Endothelial cell of umbilical vein (primary cell): Measurements from ENCODE around the gene F8. TPM values are rescaled to one million over a fixed set of nuclear protein-coding genes. Genes with fewer than 3 reads are reported as not detected.

ENCODE experiments used
- BruUV-seq: library from RNA; stranded (reverse); fragments of 400-500 nt; replicated peaks from 2 replicates; lab custom pipeline; 2021; lab: Mats Ljungman, UMichigan
- CTCF ChIA-PET: fragments of 300-600, 350-600 bp; sonication (Branson Sonifier 250); formaldehyde crosslinking; loops from one replicate; lab custom pipeline; 2021; ENCODE audit warnings: antibody characterized with exemption, inconsistent platforms; lab: Charles Lee
- POLR2A ChIA-PET: fragments of 300-600, 350-600 bp; sonication (Branson Sonifier 250); formaldehyde crosslinking; loops from one replicate; lab custom pipeline; 2021; ENCODE audit warnings: antibody characterized with exemption, inconsistent platforms; lab: Charles Lee
- DNase-seq: peaks from one replicate; pipeline ENCODE4 v3.0.0-alpha.2; 2011; ENCODE audit warnings: low read depth, low spot score
- FAIRE-seq: peaks from 2 replicates; lab custom pipeline; 2011; peaks lifted over from hg19 to GRCh38; lab: Jason Lieb, UNC
- H2AFZ ChIP-seq: 2 replicates; pipeline ENCODE4 v1.6.0; 2012; ENCODE audit warnings: low read depth, low read length, control low read depth, inconsistent platforms
- H3K27ac ChIP-seq: 2 replicates; pipeline ENCODE4 v1.5.1; 2011; ENCODE audit warnings: low read depth, mild to moderate bottlenecking, control low read depth, low read length, moderate library complexity; ENCODE audit not compliant: insufficient read depth
- H3K27me3 ChIP-seq, 2 experiments: 2 replicates each; pipeline versions ENCODE4 v1.6.0 to v1.6.1; 2011; ENCODE audit warnings: low read length in 2 of 2, mixed read lengths in 1 of 2; ENCODE audit not compliant: control insufficient read depth in 2 of 2, insufficient read depth in 2 of 2
- H3K36me3 ChIP-seq, 2 experiments: 2 replicates in 1 of 2; 3 replicates in 1 of 2; pipeline ENCODE4 v1.5.1; 2011; ENCODE audit warnings: low read length in 2 of 2, mild to moderate bottlenecking in 1 of 2, moderate library complexity in 1 of 2; ENCODE audit not compliant: control insufficient read depth in 2 of 2, insufficient read depth in 2 of 2; ENCODE audit errors: extremely low read depth in 1 of 2
- H3K4me1 ChIP-seq: 3 replicates; pipeline ENCODE4 v1.5.1; 2011; ENCODE audit warnings: mild to moderate bottlenecking, low read length; ENCODE audit not compliant: control insufficient read depth, insufficient read depth; ENCODE audit errors: extremely low read depth
- H3K4me2 ChIP-seq: 2 replicates; pipeline ENCODE4 v1.6.1; 2011; ENCODE audit warnings: low read length, control low read depth, mixed read lengths; ENCODE audit not compliant: insufficient read depth
- H3K4me3 ChIP-seq, 3 experiments: fragments of 200-600 bp in 1 of 3; sonication (generic), shearing (Covaris generic) in 1 of 3; replicated peaks in 1 of 3; 2 replicates each; pipeline ENCODE4 v1.5.1; 2011 to 2016; ENCODE audit warnings: control low read depth in 3 of 3, low read length in 3 of 3, mild to moderate bottlenecking in 2 of 3, inconsistent platforms in 1 of 3, low read depth in 1 of 3, moderate library complexity in 1 of 3; ENCODE audit not compliant: insufficient read depth in 1 of 3
- H3K79me2 ChIP-seq: 2 replicates; pipeline ENCODE4 v1.6.0; 2012; ENCODE audit warnings: low read length, inconsistent platforms; ENCODE audit not compliant: control insufficient read depth, insufficient read depth
- H3K9ac ChIP-seq: replicated peaks from 2 replicates; pipeline ENCODE3; 2011; ENCODE audit warnings: low read length, control low read depth; ENCODE audit not compliant: insufficient read depth; ENCODE audit errors: extremely low read depth
- H3K9me1 ChIP-seq: replicated peaks from 3 replicates; pipeline ENCODE4 v1.6.0; 2011; ENCODE audit warnings: mild to moderate bottlenecking, low read length; ENCODE audit not compliant: control insufficient read depth, insufficient read depth; ENCODE audit errors: extremely low read depth
- H3K9me3 ChIP-seq: replicated peaks from 2 replicates; pipeline ENCODE4 v1.5.1; 2012; ENCODE audit warnings: low read length, inconsistent platforms; ENCODE audit not compliant: control insufficient read depth, insufficient read depth
- H4K20me1 ChIP-seq: replicated peaks from 2 replicates; pipeline ENCODE3; 2011; ENCODE audit warnings: mild to moderate bottlenecking, low read length; ENCODE audit not compliant: control insufficient read depth, insufficient read depth; ENCODE audit errors: extremely low read depth
- CTCF ChIP-seq, 2 donors: IDR thresholded peaks; 1 replicate in 1 of 2; 2 replicates in 1 of 2; pipeline ENCODE4 v1.5.1; 2011; ENCODE audit warnings: low read length in 2 of 2, mild to moderate bottlenecking in 2 of 2, moderate library complexity in 2 of 2, control low read depth in 1 of 2, inconsistent platforms in 1 of 2, low read depth in 1 of 2; ENCODE audit not compliant: insufficient read depth in 1 of 2; ENCODE audit errors: extremely low read depth in 1 of 2
- EZH2 ChIP-seq: IDR thresholded peaks from 2 replicates; pipeline ENCODE4 v1.6.1; 2012; ENCODE audit warnings: borderline replicate concordance, low read depth, mild to moderate bottlenecking, moderate library complexity, low read length, inconsistent platforms; ENCODE audit not compliant: severe bottlenecking
- FOS ChIP-seq: IDR thresholded peaks from 2 replicates; pipeline ENCODE4 v1.6.1; 2011; ENCODE audit warnings: mild to moderate bottlenecking, low read length, moderate library complexity, borderline replicate concordance; ENCODE audit not compliant: insufficient read depth
- GATA2 ChIP-seq: IDR thresholded peaks from 2 replicates; pipeline ENCODE4 v1.7.0; 2011; ENCODE audit warnings: low read depth, mild to moderate bottlenecking, moderate library complexity, mixed read lengths, low read length; ENCODE audit not compliant: insufficient read length, insufficient read depth
- JUN ChIP-seq: IDR thresholded peaks from 2 replicates; pipeline ENCODE4 v1.6.1; 2011; ENCODE audit warnings: borderline replicate concordance, low read depth; ENCODE audit not compliant: insufficient read length, insufficient read depth
- MAX ChIP-seq: IDR thresholded peaks from 2 replicates; pipeline ENCODE4 v1.6.1; 2011; ENCODE audit not compliant: insufficient read depth, insufficient read length
- MYC ChIP-seq: IDR thresholded peaks from one replicate; pipeline ENCODE4 v1.6.1; 2011; ENCODE audit warnings: mild to moderate bottlenecking, low read depth, low read length
- POLR2A ChIP-seq: IDR thresholded peaks from 2 replicates; pipeline ENCODE4 v1.6.1; 2012; ENCODE audit warnings: low read depth, mild to moderate bottlenecking, control low read depth, low read length
- POLR2AphosphoS5 ChIP-seq: IDR thresholded peaks from 2 replicates; pipeline ENCODE4 v1.6.1; 2012; ENCODE audit warnings: low read depth, mild to moderate bottlenecking, control low read depth, low read length, moderate library complexity; ENCODE audit not compliant: insufficient read depth
- dilution Hi-C: fragments of 300-500 bp; cut with MboI; formaldehyde crosslinking; loops from one replicate; pipeline ENCODE4 v1.15.0; 2019; ENCODE audit warnings: low sequenced_read_pairs; ENCODE audit not compliant: extremely low pct_ligation_motif_present
- intact Hi-C: fragments of 100-400 bp; cut with micrococcal nuclease; formaldehyde crosslinking; loops from one replicate; pipeline ENCODE4 v1.10.0; 2022
- polyA plus RNA-seq, 4 experiments: library from polyadenylated mRNA; depleted of rRNA in 3 of 4; stranded (reverse) in 3 of 4; unstranded in 1 of 4; fragments of >200 nt; gene quantifications; 2 replicates each; pipeline versions ENCODE4 v1.2.1 to v1.2.3, GENCODE V29; 2011 to 2012; ENCODE audit warnings: missing spikeins in 1 of 4
- total RNA-seq: library from RNA; stranded (reverse); gene quantifications from 2 replicates; pipeline ENCODE4 v1.2.3, GENCODE V29; 2021

F8 gene
- total and polyA plus RNA-seq, 2 donors (not counting 3 experiments of a cell fraction or from before 2014, with no cell fraction given), result 0.62 to 1.1 TPM

- intact Hi-C loops (no loop called here), dilution Hi-C loops (no loop called here)
- BruUV-seq, result no TSS peak
- POLR2A ChIA-PET, result no interaction called here
- no peaks in the 10 kb centered on the region for H3K9me1 ChIP-seq
- FAIRE-seq (no peak), DNase-seq (no peak)
- no peaks in the 10 kb centered on the region for H3K79me2 ChIP-seq
- no peak overlapping the region for H3K9ac ChIP-seq
- H4K20me1 ChIP-seq, result no peaks in the 10 kb centered on the region
- no peak overlapping the region for H2AFZ ChIP-seq
- CTCF ChIA-PET, result no interaction called here
- peaks cover 1 to 4% of the 10 kb centered on the region in 2 experiments for H3K27me3 ChIP-seq
- H3K36me3 ChIP-seq, result no peaks in the 10 kb centered on the region
- TF ChIP-seq CTCF (IDR thresholded peaks at IDR 0.05; ENCODE audit: extremely low read depth in 1 of 2, insufficient read depth in 1 of 2, low read depth in 1 of 2, low read length in 2 of 2) (no peak), EZH2 (no peak), JUN (no peak), GATA2 (no peak), MAX (no peak), MYC (no peak), FOS (no peak), POLR2AphosphoS5 (no peak), POLR2A (no peak)
- H3K9me3 ChIP-seq, result no peaks in the 10 kb centered on the region
- no peaks in the 10 kb centered on the region for H3K4me1 ChIP-seq
- no peak overlapping the region for H3K4me3 ChIP-seq
- H3K27ac ChIP-seq, result no peak overlapping the region
- H3K4me2 ChIP-seq, result no peak overlapping the region
These were observed 192.5 kb downstream of the F8 start for GRCh38 chrX:154829926-154830442.
